DOHH2 (cell line): ENCODE measurements around the gene SMIM12.

Experiments
- H3F3A ChIP-seq: fragments of 200-600 bp; sonication (generic), shearing (Covaris generic); 2 replicates; pipeline ENCODE4 v1.6.0; 2016; ENCODE audit warnings: antibody characterized with exemption, mild to moderate bottlenecking; ENCODE audit not compliant: control insufficient read depth, insufficient read depth
- H3K27ac ChIP-seq: fragments of 200-600 bp; sonication (generic); 2 replicates; pipeline ENCODE4 v1.5.1; 2014; ENCODE audit warnings: low read depth, mild to moderate bottlenecking, low read length, moderate library complexity
- H3K27me3 ChIP-seq: fragments of 200-600 bp; sonication (generic); 2 replicates; pipeline ENCODE4 v1.6.1; 2014; ENCODE audit warnings: mild to moderate bottlenecking, low read length, mixed read lengths; ENCODE audit not compliant: control insufficient read depth
- H3K36me3 ChIP-seq: fragments of 200-600 bp; sonication (generic); 2 replicates; pipeline ENCODE4 v1.6.1; 2014; ENCODE audit warnings: mild to moderate bottlenecking, low read length, moderate library complexity, mixed read lengths; ENCODE audit not compliant: control insufficient read depth
- H3K4me1 ChIP-seq: fragments of 200-600 bp; sonication (generic); 2 replicates; pipeline ENCODE4 v1.6.1; 2014; ENCODE audit warnings: mild to moderate bottlenecking, low read length, mixed read lengths; ENCODE audit not compliant: control insufficient read depth
- H3K4me2 ChIP-seq: fragments of 200-600 bp; sonication (generic); 2 replicates; pipeline ENCODE4 v1.6.0; 2014; ENCODE audit warnings: mild to moderate bottlenecking, low read length, moderate library complexity
- H3K4me3 ChIP-seq: fragments of 200-600 bp; sonication (generic); 2 replicates; pipeline ENCODE4 v1.5.1; 2014; ENCODE audit warnings: mild to moderate bottlenecking, low read length, mixed read lengths
- H3K79me2 ChIP-seq: fragments of 200-600 bp; sonication (generic); 2 replicates; pipeline ENCODE4 v1.6.1; 2014; ENCODE audit warnings: mild to moderate bottlenecking, low read length, mixed read lengths; ENCODE audit not compliant: control insufficient read depth
- H3K9me2 ChIP-seq: fragments of 200-600 bp; sonication (generic); replicated peaks from 2 replicates; pipeline ENCODE4 v1.6.1; 2014; ENCODE audit warnings: mild to moderate bottlenecking, low read length, mixed read lengths; ENCODE audit not compliant: control insufficient read depth
- H3K9me3 ChIP-seq: fragments of 200-600 bp; sonication (generic); 2 replicates; pipeline ENCODE4 v1.6.1; 2014; ENCODE audit warnings: antibody characterized with exemption, low read length, mixed read lengths; ENCODE audit not compliant: control insufficient read depth, insufficient read depth
- H4K20me1 ChIP-seq: fragments of 200-600 bp; sonication (generic); 2 replicates; pipeline ENCODE4 v1.6.0; 2014; ENCODE audit warnings: low read depth, mild to moderate bottlenecking, antibody characterized with exemption, low read length, moderate library complexity; ENCODE audit not compliant: control insufficient read depth, insufficient read depth
- EZH2phosphoT487 ChIP-seq: fragments of 200-600 bp; sonication (generic); IDR thresholded peaks from 2 replicates; pipeline ENCODE4 v1.6.1; 2017; ENCODE audit warnings: borderline replicate concordance, mild to moderate bottlenecking, antibody characterized with exemption, low read length, moderate library complexity, mixed read lengths
- TF ChIP-seq, protein P1 (sequence below): fragments of 200-600 bp; sonication (generic); IDR thresholded peaks from one replicate; pipeline ENCODE4 v1.5.1; 2014; ENCODE audit warnings: antibody characterized with exemption, mild to moderate bottlenecking, low read depth, low read length; ENCODE audit not compliant: poor library complexity, severe bottlenecking

Gene SMIM12

DNA sequence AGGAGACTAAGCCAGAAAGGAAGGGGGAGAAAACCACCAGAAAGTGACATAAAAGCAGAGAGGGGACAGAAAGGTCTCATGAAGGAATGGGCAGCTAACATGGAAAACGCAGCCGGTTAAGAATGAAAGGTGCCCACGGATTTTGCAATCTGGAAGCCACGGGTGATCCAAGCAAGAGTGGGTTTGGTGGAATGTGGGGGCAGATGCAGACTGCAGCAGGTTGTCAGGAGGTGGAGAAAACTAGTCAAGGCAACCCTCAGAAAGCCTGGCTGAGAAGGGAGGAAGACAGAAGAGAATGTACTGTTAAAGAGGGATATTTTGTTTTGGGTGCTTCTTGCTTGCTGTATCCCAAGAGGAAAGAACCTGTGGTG lies 12.6 kb upstream of the SMIM12 start:
- no peak overlapping the region for H3K4me2 ChIP-seq
- no peaks in the 10 kb centered on the region for H3K79me2 ChIP-seq
- H3F3A ChIP-seq, result no peaks in the 10 kb centered on the region
- H3K9me2 ChIP-seq, result no peaks in the 10 kb centered on the region
- peaks cover 27% of the 10 kb centered on the region for H3K27me3 ChIP-seq
- no peaks in the 10 kb centered on the region for H3K36me3 ChIP-seq
- no peaks in the 10 kb centered on the region for H3K9me3 ChIP-seq
- no peak for TF ChIP-seq EZH2phosphoT487
- TF ChIP-seq, protein P1, sequence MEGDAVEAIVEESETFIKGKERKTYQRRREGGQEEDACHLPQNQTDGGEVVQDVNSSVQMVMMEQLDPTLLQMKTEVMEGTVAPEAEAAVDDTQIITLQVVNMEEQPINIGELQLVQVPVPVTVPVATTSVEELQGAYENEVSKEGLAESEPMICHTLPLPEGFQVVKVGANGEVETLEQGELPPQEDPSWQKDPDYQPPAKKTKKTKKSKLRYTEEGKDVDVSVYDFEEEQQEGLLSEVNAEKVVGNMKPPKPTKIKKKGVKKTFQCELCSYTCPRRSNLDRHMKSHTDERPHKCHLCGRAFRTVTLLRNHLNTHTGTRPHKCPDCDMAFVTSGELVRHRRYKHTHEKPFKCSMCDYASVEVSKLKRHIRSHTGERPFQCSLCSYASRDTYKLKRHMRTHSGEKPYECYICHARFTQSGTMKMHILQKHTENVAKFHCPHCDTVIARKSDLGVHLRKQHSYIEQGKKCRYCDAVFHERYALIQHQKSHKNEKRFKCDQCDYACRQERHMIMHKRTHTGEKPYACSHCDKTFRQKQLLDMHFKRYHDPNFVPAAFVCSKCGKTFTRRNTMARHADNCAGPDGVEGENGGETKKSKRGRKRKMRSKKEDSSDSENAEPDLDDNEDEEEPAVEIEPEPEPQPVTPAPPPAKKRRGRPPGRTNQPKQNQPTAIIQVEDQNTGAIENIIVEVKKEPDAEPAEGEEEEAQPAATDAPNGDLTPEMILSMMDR, result no peak
- no peaks in the 10 kb centered on the region for H4K20me1 ChIP-seq
- no peaks in the 10 kb centered on the region for H3K4me1 ChIP-seq
- H3K4me3 ChIP-seq, result no peak overlapping the region
- no peak overlapping the region for H3K27ac ChIP-seq

DNA sequence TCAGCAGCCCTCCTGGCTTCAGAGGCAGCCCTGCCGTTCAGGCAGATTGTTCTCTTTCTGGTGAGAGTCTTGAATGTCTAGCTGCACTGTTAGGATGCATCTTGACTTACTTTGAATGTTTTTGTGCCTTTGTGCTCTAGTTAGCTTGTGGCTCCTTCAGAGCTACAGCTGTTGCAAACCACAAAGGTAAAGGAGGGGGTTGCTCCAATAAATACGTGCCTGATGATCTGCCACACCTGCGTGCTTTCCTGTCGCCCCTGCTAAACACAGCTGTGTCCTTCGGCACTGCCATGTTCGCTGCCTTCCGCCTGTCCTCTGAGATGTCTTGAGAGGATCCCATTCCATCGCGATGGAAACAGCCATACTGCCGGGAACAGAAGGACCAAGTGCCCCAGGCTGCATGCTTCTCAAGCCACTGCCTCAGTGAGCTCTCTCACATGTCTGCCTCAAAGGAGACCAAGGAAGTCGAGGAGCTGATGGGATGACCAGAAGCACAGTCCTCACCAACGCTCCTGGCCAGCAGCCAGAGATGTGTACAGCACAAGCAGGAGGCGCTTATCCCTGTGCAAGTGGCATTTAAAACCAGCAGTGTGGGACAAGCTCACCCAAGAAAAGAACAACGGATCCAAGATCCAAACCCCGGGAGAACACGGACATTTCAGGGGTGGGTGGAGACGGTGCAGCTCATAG lies 12.0 kb upstream of the SMIM12 start:
- Histone ChIP-seq H3K36me3 (no peaks in the 10 kb centered on the region), H3K79me2 (no peaks in the 10 kb centered on the region), H3K27ac (no peak overlapping the region), H3K4me3 (no peak overlapping the region), H3K9me3 (no peaks in the 10 kb centered on the region), H4K20me1 (no peaks in the 10 kb centered on the region), H3K4me2 (no peak overlapping the region), H3K27me3 (peaks cover 30% of the 10 kb centered on the region), H3K9me2 (no peaks in the 10 kb centered on the region), H3F3A (no peaks in the 10 kb centered on the region), H3K4me1 (peaks cover 4% of the 10 kb centered on the region)
- TF ChIP-seq EZH2phosphoT487, result no peak
- TF ChIP-seq, protein P1, result no peak

GRCh38 chr1:34870395-34870794 lies 10.8 kb upstream of the SMIM12 start:
- no peak for TF ChIP-seq EZH2phosphoT487
- TF ChIP-seq, protein P1, result no peak
- no peak overlapping the region for H3K27ac ChIP-seq
- no peaks in the 10 kb centered on the region for H3K79me2 ChIP-seq
- no peak overlapping the region for H3K4me2 ChIP-seq
- H3F3A ChIP-seq, result no peaks in the 10 kb centered on the region
- peaks cover 27% of the 10 kb centered on the region for H3K27me3 ChIP-seq
- H3K9me3 ChIP-seq, result no peaks in the 10 kb centered on the region
- no peaks in the 10 kb centered on the region for H4K20me1 ChIP-seq
- no peaks in the 10 kb centered on the region for H3K36me3 ChIP-seq
- peaks cover 11% of the 10 kb centered on the region for H3K4me1 ChIP-seq
- no peak overlapping the region for H3K4me3 ChIP-seq
- H3K9me2 ChIP-seq, result no peaks in the 10 kb centered on the region
